Measurements from ENCODE around the gene OPRPN. TPM values are rescaled to one million over a fixed set of nuclear protein-coding genes. Genes with fewer than 3 reads are reported as not detected.

The OPRPN gene
- not detected for total RNA-seq (ENCODE audit: unreplicated experiment)
- long read RNA-seq, result 0 reads

DNA sequence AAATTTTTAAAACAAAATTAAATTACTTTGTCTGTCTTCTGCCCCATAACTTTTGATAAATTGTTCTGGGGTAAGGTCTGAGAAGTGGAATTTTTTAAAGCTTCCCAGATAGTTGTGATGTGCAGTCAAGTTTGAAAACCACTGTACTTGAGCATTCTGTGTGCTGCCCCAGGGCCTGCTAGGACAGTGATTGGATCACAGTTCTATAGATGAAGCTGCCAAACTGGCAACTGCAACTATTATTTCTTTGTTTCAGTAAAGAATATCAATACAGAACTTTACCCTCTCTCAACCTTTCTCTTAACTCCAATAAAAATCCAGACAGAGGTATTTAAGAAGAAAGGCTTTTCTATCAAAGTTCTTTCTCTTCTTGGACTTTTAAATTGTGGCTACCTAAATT is at the start of gene OPRPN:
Gene OPRPN (plus strand): TSS at position 361 of the 400 bp plus-strand sequence. CDS start 1,346 bp downstream, outside the sequence.
- H3K9me3 Mint-ChIP-seq (ENCODE audit: unreplicated experiment), result no peaks in the 10 kb centered on the region
- H3K4me1 Mint-ChIP-seq (ENCODE audit: low read depth, unreplicated experiment), result no peaks in the 10 kb centered on the region
- H3K27me3 Mint-ChIP-seq (ENCODE audit: unreplicated experiment), result no peaks in the 10 kb centered on the region
- H3K4me3 Mint-ChIP-seq (ENCODE audit: unreplicated experiment), result no peak within 1 kb of the TSS
- TF ChIP-seq CTCF (IDR thresholded peaks at IDR 0.05; ENCODE audit: partially characterized antibody, unreplicated experiment), result no peak
- H3K36me3 Mint-ChIP-seq (ENCODE audit: unreplicated experiment), result no peaks in the 10 kb centered on the region
- no peak for DNase-seq
- H3K27ac Mint-ChIP-seq (ENCODE audit: unreplicated experiment), result no peak within 1 kb of the TSS

DNA sequence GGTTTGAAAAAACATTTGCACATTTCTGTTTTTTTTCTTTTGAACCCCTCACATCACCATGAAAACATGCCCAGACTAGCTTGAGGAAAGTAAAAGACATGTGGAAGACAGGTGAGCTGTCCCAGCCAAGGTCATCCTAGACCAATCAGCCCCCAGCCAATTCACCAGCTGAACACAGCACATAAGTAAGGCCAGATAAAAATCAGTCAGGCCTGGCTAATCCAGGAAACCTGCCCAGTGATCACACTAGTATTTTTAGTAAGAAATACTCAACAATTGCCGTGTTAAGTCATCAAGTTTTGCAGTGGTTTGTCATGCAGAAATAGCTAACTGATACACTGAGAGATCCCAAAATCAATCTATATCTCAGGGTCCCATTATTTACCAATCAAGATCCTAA is 41.6 kb upstream of the OPRPN start:
- Mint-ChIP-seq H3K27me3 (ENCODE audit: unreplicated experiment) (no peaks in the 10 kb centered on the region), H3K9me3 (ENCODE audit: unreplicated experiment) (no peaks in the 10 kb centered on the region), H3K27ac (ENCODE audit: unreplicated experiment) (no peak overlapping the region), H3K4me1 (ENCODE audit: low read depth, unreplicated experiment) (no peaks in the 10 kb centered on the region), H3K36me3 (ENCODE audit: unreplicated experiment) (no peaks in the 10 kb centered on the region), H3K4me3 (ENCODE audit: unreplicated experiment) (no peak overlapping the region)
- no peak for TF ChIP-seq CTCF (IDR thresholded peaks at IDR 0.05; ENCODE audit: partially characterized antibody, unreplicated experiment)
- no peak for DNase-seq

- Mint-ChIP-seq H3K27me3 (ENCODE audit: unreplicated experiment) (no peaks in the 10 kb centered on the region), H3K27ac (ENCODE audit: unreplicated experiment) (no peak overlapping the region), H3K9me3 (ENCODE audit: unreplicated experiment) (no peaks in the 10 kb centered on the region), H3K4me1 (ENCODE audit: low read depth, unreplicated experiment) (no peaks in the 10 kb centered on the region), H3K36me3 (ENCODE audit: unreplicated experiment) (no peaks in the 10 kb centered on the region), H3K4me3 (ENCODE audit: unreplicated experiment) (no peak overlapping the region)
- no peak for DNase-seq
- no peak for TF ChIP-seq CTCF (IDR thresholded peaks at IDR 0.05; ENCODE audit: partially characterized antibody, unreplicated experiment)
These were observed 38.6 kb upstream of the OPRPN start for GRCh38 chr4:70359115-70359661.

- H3K4me3 Mint-ChIP-seq (ENCODE audit: unreplicated experiment), result no peak within 1 kb of the TSS
- no peak within 1 kb of the TSS for H3K27ac Mint-ChIP-seq (ENCODE audit: unreplicated experiment)
- TF ChIP-seq CTCF (IDR thresholded peaks at IDR 0.05; ENCODE audit: partially characterized antibody, unreplicated experiment), result no peak
- no peak for DNase-seq
- no peaks in the 10 kb centered on the region for H3K27me3 Mint-ChIP-seq (ENCODE audit: unreplicated experiment)
- no peaks in the 10 kb centered on the region for H3K4me1 Mint-ChIP-seq (ENCODE audit: low read depth, unreplicated experiment)
- no peaks in the 10 kb centered on the region for H3K9me3 Mint-ChIP-seq (ENCODE audit: unreplicated experiment)
- no peaks in the 10 kb centered on the region for H3K36me3 Mint-ChIP-seq (ENCODE audit: unreplicated experiment)
These were observed 37.3 kb upstream of the OPRPN start, which contains the start of gene SMR3A for GRCh38 chr4:70360460-70360859. TSS of gene SMR3A (plus strand) at chr4:70360760. CDS start at chr4:70362116, 1,356 bp downstream.

DNA sequence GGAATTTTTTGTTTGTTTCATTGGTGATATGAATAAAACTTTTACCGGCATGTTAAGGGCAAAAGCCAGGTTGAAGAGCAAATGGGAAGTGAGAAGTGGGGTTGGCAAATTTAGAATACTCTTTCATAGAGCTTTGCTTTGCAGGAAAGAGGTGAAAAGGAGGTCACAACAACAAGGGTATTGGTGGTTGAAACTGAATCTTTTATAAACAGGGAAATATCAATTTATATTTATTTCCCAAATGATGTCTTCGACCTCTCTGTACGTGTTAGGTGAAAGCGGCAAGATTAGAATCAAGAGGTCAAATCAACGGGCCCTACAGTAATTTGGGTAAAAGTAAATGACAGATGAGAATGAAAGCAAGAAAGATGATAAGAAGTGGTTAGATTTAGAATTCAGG is 33.7 kb upstream of the OPRPN start:
- no peak for DNase-seq
- H3K36me3 Mint-ChIP-seq (ENCODE audit: unreplicated experiment), result no peaks in the 10 kb centered on the region
- no peaks in the 10 kb centered on the region for H3K27me3 Mint-ChIP-seq (ENCODE audit: unreplicated experiment)
- no peak overlapping the region for H3K4me3 Mint-ChIP-seq (ENCODE audit: unreplicated experiment)
- no peaks in the 10 kb centered on the region for H3K9me3 Mint-ChIP-seq (ENCODE audit: unreplicated experiment)
- H3K4me1 Mint-ChIP-seq (ENCODE audit: low read depth, unreplicated experiment), result no peaks in the 10 kb centered on the region
- TF ChIP-seq CTCF (IDR thresholded peaks at IDR 0.05; ENCODE audit: partially characterized antibody, unreplicated experiment), result no peak
- no peak overlapping the region for H3K27ac Mint-ChIP-seq (ENCODE audit: unreplicated experiment)

Data from glutamatergic neuron (in vitro differentiated cells).